Stimulated activated CD8-positive, alpha-beta memory T cell treated with anti-CD3 and anti-CD28 coated beads, Interleukin-2, amount 100 ng/mL, for 1 hour (primary cell): ENCODE results near the gene GID8.

Experiments
- DNase-seq, 2 donors: peaks; one replicate each; pipeline ENCODE4 v3.0.0-alpha.2; 2020; ENCODE audit warnings: low read depth in 2 of 2

GID8 gene

GRCh38 chr20:62943396-62943795 is 5.4 kb downstream of the GID8 start:
- DNase-seq = no peak

GRCh38 chr20:62944184-62944583 is 6.2 kb downstream of the GID8 start:
- no peak for DNase-seq

GRCh38 chr20:62944746-62945145 is 6.8 kb downstream of the GID8 start:
- DNase-seq = no peak

GRCh38 chr20:62945771-62946339 is 7.9 kb downstream of the GID8 start:
- DNase-seq = no peak

- DNase-seq = no peak
Measured at GRCh38 chr20:62946918-62947317, 9.0 kb downstream of the GID8 start.

- no peak for DNase-seq
Measured at GRCh38 chr20:62947532-62948300, 9.8 kb downstream of the GID8 start.

GRCh38 chr20:62949153-62949821 is 11.3 kb downstream of the GID8 start:
- DNase-seq = no peak

- no peak for DNase-seq
Measured at GRCh38 chr20:62949962-62950361, 12.0 kb downstream of the GID8 start.

GRCh38 chr20:62950741-62951140 is 12.8 kb downstream of the GID8 start:
- no peak for DNase-seq

- no peak for DNase-seq
Measured at GRCh38 chr20:62951143-62951895, 13.4 kb downstream of the GID8 start.

- DNase-seq = no peak
Measured at GRCh38 chr20:62951896-62952372, 14.0 kb downstream of the GID8 start.

GRCh38 chr20:62952373-62952967 is 14.5 kb downstream of the GID8 start, which contains the start of gene SLC17A9:
Gene SLC17A9 (plus strand): TSS chr20:62952709. CDS start chr20:62952831, 122 bp downstream.
- DNase-seq = no peak

GRCh38 chr20:62952968-62953838 is 15.3 kb downstream of the GID8 start:
- DNase-seq = no peak

- peak; percentile 38 to 41 for DNase-seq
Measured at GRCh38 chr20:62953839-62954703, 16.1 kb downstream of the GID8 start.

- no peak for DNase-seq
Measured at GRCh38 chr20:62955519-62956386, 17.8 kb downstream of the GID8 start.

- DNase-seq = no peak
Measured at GRCh38 chr20:62956387-62957135, 18.6 kb downstream of the GID8 start.

GRCh38 chr20:62957136-62958117 is 19.5 kb downstream of the GID8 start:
- DNase-seq = no peak
